Measurements from ENCODE around the gene WDR75.

DNA sequence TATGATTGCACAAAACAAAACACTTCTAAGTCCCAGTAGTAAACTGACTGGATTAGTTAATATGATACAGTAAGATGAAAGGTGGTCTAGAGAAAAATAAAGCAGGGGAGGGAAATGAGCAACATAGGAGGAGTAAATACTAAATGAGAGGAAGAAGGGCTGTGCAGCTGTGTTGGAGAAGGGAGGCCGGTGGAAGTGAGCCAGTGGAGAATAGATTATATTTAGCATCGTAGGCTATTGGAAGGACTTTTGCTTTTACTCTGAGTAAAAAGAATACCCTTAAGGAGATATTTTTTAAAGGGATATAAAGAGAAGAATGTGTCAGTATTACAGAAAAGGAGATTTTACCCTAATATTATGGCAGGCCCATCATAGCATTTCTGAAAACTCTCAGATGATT is 12.7 kb downstream of the WDR75 start:
- TF ChIP-seq POLR2A (IDR thresholded peaks at IDR 0.05; ENCODE audit: low read length) (no peak), GATA1 (IDR thresholded peaks at IDR 0.05; ENCODE audit: low read depth, low read length) (no peak)

Data from erythroblast (primary cell).